ENCODE measurements around the gene PLEKHN1. TPM values are rescaled to one million over a fixed set of nuclear protein-coding genes. Genes with fewer than 3 reads are reported as not detected.
A peak's percentile ranks its signal among the peaks of the same experiment; 100 is the strongest.
"Not testable (repeated sequence)": the region's sequence is repeated elsewhere in the genome, so short reads cannot be mapped to it uniquely, and the experiment has no call there.

The PLEKHN1 gene
- total and polyA plus RNA-seq, 2 of the 4 experiments (the other 2 are of a cell fraction) = 0.54 to 2.1 TPM

- H3K56ac ChIP-seq (ENCODE audit: extremely low read depth, insufficient read depth, low read length) = peak overlapping the region; percentile 92
- H2AK9ac ChIP-seq (replicated peaks; ENCODE audit: low read depth, low read length, poor library complexity) = peak overlapping the region; percentile 37
- H2BK20ac ChIP-seq (ENCODE audit: low read depth, low read length); H3K4me1 ChIP-seq (ENCODE audit: control insufficient read depth, insufficient read depth, low read length); H4K20me1 ChIP-seq (ENCODE audit: insufficient read depth, low read length); CTCF ChIA-PET; BruUV-seq (replicated peaks); POLR2A ChIA-PET (ENCODE audit: unreplicated experiment); H3K9me3 ChIP-seq (ENCODE audit: control insufficient read depth, insufficient read depth, low read length); H3K36me3 ChIP-seq (ENCODE audit: control insufficient read depth, insufficient read depth, low read length); dilution Hi-C loops (cut with HindIII; ENCODE audit: low sequenced_read_pairs, unreplicated experiment); H3K27me3 ChIP-seq (ENCODE audit: control insufficient read depth, insufficient read depth, low read length); in situ Hi-C loops (cut with MboI; ENCODE audit: low sequenced_read_pairs); H2AK5ac ChIP-seq (ENCODE audit: low read depth, low read length); DNase-seq; H3K9me1 ChIP-seq (ENCODE audit: insufficient read depth, low read length): not testable (repeated sequence)
- H3K23ac ChIP-seq (ENCODE audit: low read depth, low read length) = peak overlapping the region; percentile 83
- H4K5ac ChIP-seq (ENCODE audit: low read depth, low read length) = peak overlapping the region; percentile 35; the same call in 1 of the 2 replicates
- H2BK120ac ChIP-seq (ENCODE audit: low read depth, low read length) = peak overlapping the region; percentile 66; the same call in 1 of the 2 replicates
- H3K14ac ChIP-seq (replicated peaks; ENCODE audit: low read depth, low read length) = peak overlapping the region; percentile 92
- H4K8ac ChIP-seq (ENCODE audit: low read depth in 2 of 2, low read length in 2 of 2) = peak overlapping the region; percentile 68 to 96
- peak overlapping the region; percentile 70 for H3K4me2 ChIP-seq (ENCODE audit: low read depth, low read length)
- H3K4ac ChIP-seq (ENCODE audit: low read depth, low read length) = peak overlapping the region; percentile 77; the same call in 1 of the 2 replicates
- H3K4me3 ChIP-seq (ENCODE audit: insufficient read depth, low read depth, low read length) = peak overlapping the region; percentile 54; the same call in 1 of the 2 replicates
- peak overlapping the region; percentile 94 for H4K91ac ChIP-seq (ENCODE audit: insufficient read depth, low read depth, low read length)
- no CpG with 5 or more reads among the region's 13 CpGs for WGBS, 2 experiments (ENCODE audit: extremely low coverage in 2 of 2, insufficient read length in 1 of 2)
- H3K27ac ChIP-seq (ENCODE audit: insufficient read depth, low read length) = peak overlapping the region; percentile 61; the same call in 1 of the 2 replicates
- peak overlapping the region; percentile 73 for H3K9ac ChIP-seq (ENCODE audit: low read depth, low read length)
- peak overlapping the region; percentile 56; the same call in 1 of the 2 replicates for H3K18ac ChIP-seq (ENCODE audit: low read depth, low read length)
- H3K79me1 ChIP-seq (ENCODE audit: low read depth in 1 of 2, low read length in 2 of 2) = peaks cover 0 to 11% of the 10 kb centered on the region in 2 experiments; a peak in 2 of 4 replicates
- H2AFZ ChIP-seq (replicated peaks; ENCODE audit: low read length, poor library complexity) = peak overlapping the region; percentile 99
- intact Hi-C loops (cut with micrococcal nuclease) = loop anchor here (2.0 kb wide), 1 partner anchor 28 kb away; no protein-coding TSS in a partner anchor
- ATAC-seq (ENCODE audit: low read depth) = peak; percentile 1; the same call in 1 of the 2 replicates
- H2BK15ac ChIP-seq (ENCODE audit: low read depth, low read length) = peak overlapping the region; percentile 48; the same call in 2 of the 3 replicates
- peak overlapping the region; percentile 74 for H2BK5ac ChIP-seq (ENCODE audit: low read depth, low read length, poor library complexity, severe bottlenecking)
Measured at GRCh38 chr1:1012736-1013104, 46.4 kb downstream of the PLEKHN1 start.
